Measurements from ENCODE around the gene CASP14. TPM values are rescaled to one million over a fixed set of nuclear protein-coding genes. Genes with fewer than 3 reads are reported as not detected.

CASP14 gene
- total and polyA plus RNA-seq, 2 of the 8 experiments (the other 6 are each of a cell fraction or from before 2014, with no cell fraction given) = not detected

DNA sequence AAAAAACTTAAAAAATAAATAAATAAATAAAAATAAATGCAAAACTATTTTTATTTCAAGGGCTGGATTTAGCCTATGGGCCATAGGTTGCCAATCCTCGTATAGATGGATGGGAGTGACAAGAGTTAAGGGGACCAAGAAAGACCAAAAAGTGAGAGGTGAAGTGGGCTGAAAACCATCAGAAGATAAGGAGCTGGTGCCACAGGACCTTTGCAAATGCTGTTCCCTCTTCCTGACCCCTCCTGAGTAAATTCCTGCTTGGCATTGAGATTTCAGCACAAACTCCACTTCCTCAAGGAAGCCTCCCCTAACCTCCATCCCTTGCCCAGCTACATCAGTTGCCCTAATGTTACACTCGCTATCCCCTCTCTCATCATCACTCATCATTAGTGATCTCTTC is 43.7 kb downstream of the CASP14 start:
- no peak overlapping the region for H2BK20ac ChIP-seq (ENCODE audit: low read length)
- H3K18ac ChIP-seq (ENCODE audit: extremely low read depth, low read length) = no peak overlapping the region
- 90% methylated on average over 2 of the region's 2 CpGs; no CpG with 5 or more reads in 1 of the 2 experiments for WGBS, 2 experiments (ENCODE audit: extremely low coverage in 1 of 2, insufficient coverage in 1 of 2, insufficient read length in 1 of 2, insufficient replicate concordance in 2 of 2, low coverage in 1 of 2, low lambda C conversion rate in 2 of 2, missing lambda C conversion rate in 1 of 2)
- no peak overlapping the region for H4K8ac ChIP-seq (ENCODE audit: extremely low read depth, insufficient read depth, low read length)
- no peak overlapping the region for H2BK5ac ChIP-seq (ENCODE audit: low read depth, low read length)
- no peak overlapping the region for H3K9ac ChIP-seq (replicated peaks in 1 of 4; ENCODE audit: extremely low read depth in 1 of 4, low read depth in 3 of 4, low read length in 3 of 4)
- H2BK120ac ChIP-seq (replicated peaks; ENCODE audit: low read depth, low read length) = no peak overlapping the region
- no peaks in the 10 kb centered on the region for H3K4me1 ChIP-seq (replicated peaks in 1 of 4; ENCODE audit: control insufficient read depth in 3 of 4, insufficient read depth in 4 of 4, low read length in 3 of 4)
- no peaks in the 10 kb centered on the region for H3K79me2 ChIP-seq (ENCODE audit: control insufficient read depth in 1 of 2, insufficient read depth in 2 of 2, low read length in 2 of 2)
- H3K36me3 ChIP-seq (ENCODE audit: control insufficient read depth in 2 of 4, insufficient read depth in 4 of 4, low read length in 3 of 4) = no peaks in the 10 kb centered on the region
- CTCF ChIA-PET (ENCODE audit: partially characterized antibody) = interaction anchor here (0.9 to 5.6 kb wide), 17 partner anchors 9 to 365 kb away, joined by 3 to 42 read pairs (median 6); partner anchors contain the start of gene OR1I1
- DNase-seq (ENCODE audit: low read depth in 1 of 2, low spot score in 2 of 2) (no peak), FAIRE-seq (no peak)
- H3K9me3 ChIP-seq (ENCODE audit: insufficient read depth in 2 of 2, low read depth in 1 of 2, low read length in 1 of 2) = no peaks in the 10 kb centered on the region
- no peak overlapping the region for H3K4me3 ChIP-seq (ENCODE audit: extremely low read depth in 1 of 4, insufficient read depth in 2 of 4, low read depth in 3 of 4, low read length in 4 of 4)
- POLR2A ChIA-PET (ENCODE audit: partially characterized antibody) = interaction anchor here (1.1 to 1.3 kb wide), 3 partner anchors 9 to 359 kb away, joined by 3 to 4 read pairs (median 3); no protein-coding TSS in a partner anchor
- no peak overlapping the region for H3K23ac ChIP-seq (ENCODE audit: insufficient read length)
- no peaks in the 10 kb centered on the region for H3K23me2 ChIP-seq (ENCODE audit: low read depth, low read length)
- H3K14ac ChIP-seq (ENCODE audit: insufficient read length) = no peak overlapping the region
- no peak overlapping the region for H3K56ac ChIP-seq (replicated peaks; ENCODE audit: insufficient read length, low read depth, low read length)
- no peak overlapping the region for H2BK15ac ChIP-seq (ENCODE audit: low read length)
- no peak overlapping the region for H2AFZ ChIP-seq (ENCODE audit: low read length)
- no peak overlapping the region for H2AK5ac ChIP-seq (ENCODE audit: low read depth, low read length)
- H4K5ac ChIP-seq (ENCODE audit: insufficient read length, low read depth, low read length) = no peak overlapping the region
- no peak overlapping the region for H4K91ac ChIP-seq (replicated peaks; ENCODE audit: insufficient read length, low read length)
- no peak overlapping the region for H2BK12ac ChIP-seq (ENCODE audit: low read depth, low read length)
- no peaks in the 10 kb centered on the region for H4K20me1 ChIP-seq (replicated peaks in 1 of 2; ENCODE audit: control insufficient read depth in 1 of 2, insufficient read depth in 2 of 2, low read length in 2 of 2)
- no peak overlapping the region for H3K4me2 ChIP-seq (ENCODE audit: insufficient read depth in 1 of 2, low read depth in 2 of 2, low read length in 2 of 2)
- no peaks in the 10 kb centered on the region for H3K79me1 ChIP-seq (ENCODE audit: low read depth, low read length)
- no peak overlapping the region for H3K4ac ChIP-seq (replicated peaks; ENCODE audit: insufficient read length, low read depth, low read length)
- H3K27me3 ChIP-seq (replicated peaks in 1 of 4; ENCODE audit: control insufficient read depth in 3 of 4, extremely low read depth in 1 of 4, insufficient read depth in 3 of 4, low read length in 3 of 4) = no peaks in the 10 kb centered on the region
- H3K27ac ChIP-seq (ENCODE audit: low read depth, low read length) = no peak overlapping the region
- TF ChIP-seq HDAC6 (IDR thresholded peaks at IDR 0.05; ENCODE audit: low read depth, low read length) (no peak), ASH2L (IDR thresholded peaks at IDR 0.05; ENCODE audit: low read length) (no peak), CTBP2 (IDR thresholded peaks at IDR 0.05; ENCODE audit: borderline replicate concordance, insufficient read depth, insufficient read length, low read length) (no peak), RXRA (IDR thresholded peaks at IDR 0.05; ENCODE audit: insufficient read depth, low read depth, low read length) (no peak), KDM5A (IDR thresholded peaks at IDR 0.05; ENCODE audit: low read length) (no peak), JUND (IDR thresholded peaks at IDR 0.05; ENCODE audit: low read length) (no peak), TBP (IDR thresholded peaks at IDR 0.05; ENCODE audit: low read depth, low read length) (no peak), TAF1 (IDR thresholded peaks at IDR 0.05; ENCODE audit: low read depth, low read length) (no peak), FOSL1 (IDR thresholded peaks at IDR 0.05; ENCODE audit: insufficient read depth, low read depth, low read length) (no peak), RAD21 (IDR thresholded peaks at IDR 0.05 in 1 of 2, conservative IDR thresholded peaks at IDR 0.05 in 1 of 2; ENCODE audit: low read depth in 2 of 2, low read length in 2 of 2) (no peak), CBX8 (IDR thresholded peaks at IDR 0.05; ENCODE audit: borderline replicate concordance, low read depth, low read length) (no peak), MAFK (IDR thresholded peaks at IDR 0.05; ENCODE audit: low read depth, low read length) (no peak), GTF2F1 (IDR thresholded peaks at IDR 0.05; ENCODE audit: borderline replicate concordance, low read depth, low read length) (no peak)
- TF ChIP-seq, protein P1, sequence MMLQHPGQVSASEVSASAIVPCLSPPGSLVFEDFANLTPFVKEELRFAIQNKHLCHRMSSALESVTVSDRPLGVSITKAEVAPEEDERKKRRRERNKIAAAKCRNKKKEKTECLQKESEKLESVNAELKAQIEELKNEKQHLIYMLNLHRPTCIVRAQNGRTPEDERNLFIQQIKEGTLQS (IDR thresholded peaks at IDR 0.05; ENCODE audit: insufficient read depth, low read depth, low read length) = no peak
